ENCODE results near the gene NAALADL1. TPM values are rescaled to one million over a fixed set of nuclear protein-coding genes. Genes with fewer than 3 reads are reported as not detected.

NAALADL1 gene
- total RNA-seq, 1 donor from 2014 or later = 1.5 TPM

Small RNAs within 50 kb of the gene (small RNA-seq; reads per million reads assigned to genes)
- gene MIR6879 (ENCODE audit: low replicate concordance) = not detected
- gene SNX15 (ENCODE audit: low replicate concordance) = not detected

Other genes with a start within 250 kb of the NAALADL1 start
- 15.0 TPM for gene MEN1, start 248.0 kb downstream of the NAALADL1 start, total RNA-seq
- 0.25 TPM for gene CDC42BPG, start 213.9 kb downstream of the NAALADL1 start, total RNA-seq
- gene EHD1, start 179.9 kb downstream of the NAALADL1 start, total RNA-seq = 17.7 TPM
- gene ATG2A, start 141.3 kb downstream of the NAALADL1 start, total RNA-seq = 5.7 TPM
- gene PPP2R5B, start 133.9 kb downstream of the NAALADL1 start, total RNA-seq = 26.6 TPM
- not detected for gene GPHA2, start 122.7 kb downstream of the NAALADL1 start, total RNA-seq
- not detected for gene MAJIN, start 86.4 kb downstream of the NAALADL1 start, total RNA-seq
- not detected for gene BATF2, start 61.6 kb downstream of the NAALADL1 start, total RNA-seq
- gene ARL2, start 44.4 kb downstream of the NAALADL1 start, total RNA-seq = 47.0 TPM
- 11.8 TPM for gene SNX15, start 31.1 kb downstream of the NAALADL1 start, total RNA-seq
- gene SAC3D1, start 17.3 kb downstream of the NAALADL1 start, total RNA-seq = 3.0 TPM
- 2.0 TPM for gene CDCA5, start 25.5 kb upstream of the NAALADL1 start, total RNA-seq
- gene ZFPL1, start 25.7 kb upstream of the NAALADL1 start, total RNA-seq = 14.0 TPM
- 161 TPM for gene VPS51, start 37.7 kb upstream of the NAALADL1 start, total RNA-seq
- 34.7 TPM for gene TM7SF2, start 53.3 kb upstream of the NAALADL1 start, total RNA-seq
- gene ZNHIT2, start 59.1 kb upstream of the NAALADL1 start, total RNA-seq = 2.5 TPM
- gene FAU, start 63.6 kb upstream of the NAALADL1 start, total RNA-seq = 217 TPM
- gene MRPL49, start 63.8 kb upstream of the NAALADL1 start, total RNA-seq = 27.0 TPM
- 7.4 TPM for gene SYVN1, start 76.0 kb upstream of the NAALADL1 start, total RNA-seq
- not detected for gene SPDYC, start 111.7 kb upstream of the NAALADL1 start, total RNA-seq
- 52.4 TPM for gene CAPN1, start 123.4 kb upstream of the NAALADL1 start, total RNA-seq
- gene POLA2, start 203.4 kb upstream of the NAALADL1 start, total RNA-seq = 2.7 TPM